PC-9 (cell line): Measurements from ENCODE around the gene CRTC3.

Experiments used
- CTCF ChIP-seq: fragments of 200-600 bp; sonication (generic); conservative IDR thresholded peaks from 2 replicates; pipeline ENCODE4 v1.6.1; 2017; ENCODE audit warnings: mixed run types, antibody characterized with exemption, mild to moderate bottlenecking, moderate library complexity
- EZH2 ChIP-seq: fragments of 200-600 bp; sonication (generic); IDR thresholded peaks from 2 replicates; pipeline ENCODE4 v1.8.0; 2017; ENCODE audit warnings: antibody characterized with exemption, low read depth

- TF ChIP-seq CTCF (no peak), EZH2 (no peak)
Observed at GRCh38 chr15:90582553-90582952, 52.8 kb downstream of the CRTC3 start.
